22Rv1 (cell line): ENCODE results near the gene TNNI3K.

Source experiments
- H3K27ac ChIP-seq: fragments of 450-650 bp; 2 replicates; pipeline ENCODE4 v1.5.1; 2017
- CTCF ChIP-seq: fragments of 450-650 bp; IDR thresholded peaks from 2 replicates; pipeline ENCODE4 v1.5.1; 2017; ENCODE audit warnings: mild to moderate bottlenecking
- ZFX ChIP-seq: fragments of 450-650 bp; IDR thresholded peaks from 2 replicates; pipeline ENCODE4 v1.6.1; 2017; ENCODE audit warnings: antibody characterized with exemption, borderline replicate concordance

TNNI3K gene

GRCh38 chr1:74508449-74508848, 273.3 kb downstream of the TNNI3K start:
- no peak for TF ChIP-seq ZFX
- TF ChIP-seq CTCF = no peak
- no peak overlapping the region for H3K27ac ChIP-seq

- H3K27ac ChIP-seq = no peak within 1 kb of the TSS
- TF ChIP-seq ZFX (no peak), CTCF (no peak)
Measured at GRCh38 chr1:74512170-74512915, 277.2 kb downstream of the TNNI3K start, which contains the start of gene LRRC53. Gene LRRC53 (minus strand): TSS chr1:74512611. CDS start chr1:74483349, 29,262 bp downstream.

- no peak overlapping the region for H3K27ac ChIP-seq
- TF ChIP-seq CTCF (no peak), ZFX (no peak)
Measured at GRCh38 chr1:74513411-74514300, 278.5 kb downstream of the TNNI3K start.

- no peak for TF ChIP-seq ZFX
- no peak for TF ChIP-seq CTCF
- no peak overlapping the region for H3K27ac ChIP-seq
Measured at GRCh38 chr1:74517599-74518051, 282.4 kb downstream of the TNNI3K start.

GRCh38 chr1:74522148-74522547, 287.0 kb downstream of the TNNI3K start:
- TF ChIP-seq ZFX = no peak
- TF ChIP-seq CTCF = no peak
- no peak overlapping the region for H3K27ac ChIP-seq

GRCh38 chr1:74523873-74524480, 288.8 kb downstream of the TNNI3K start:
- H3K27ac ChIP-seq = no peak overlapping the region
- TF ChIP-seq ZFX (no peak), CTCF (no peak)
